Fibroblast of pulmonary artery (primary cell): ENCODE results near the gene DAB2.

Source experiments
- DNase-seq: peaks from one replicate; pipeline ENCODE4 v3.0.0-alpha.2; 2010; ENCODE audit warnings: low read depth
- H3K4me3 ChIP-seq: replicated peaks from 2 replicates; pipeline ENCODE4 v1.5.1; 2011; ENCODE audit warnings: low read depth, mild to moderate bottlenecking, control low read depth, low read length, moderate library complexity
- TF ChIP-seq, protein P1 (sequence below): IDR thresholded peaks from 2 replicates; pipeline ENCODE4 v1.5.1; 2011; ENCODE audit warnings: mild to moderate bottlenecking, control low read depth, low read length, inconsistent platforms; ENCODE audit errors: missing control alignments

The DAB2 gene

DNA sequence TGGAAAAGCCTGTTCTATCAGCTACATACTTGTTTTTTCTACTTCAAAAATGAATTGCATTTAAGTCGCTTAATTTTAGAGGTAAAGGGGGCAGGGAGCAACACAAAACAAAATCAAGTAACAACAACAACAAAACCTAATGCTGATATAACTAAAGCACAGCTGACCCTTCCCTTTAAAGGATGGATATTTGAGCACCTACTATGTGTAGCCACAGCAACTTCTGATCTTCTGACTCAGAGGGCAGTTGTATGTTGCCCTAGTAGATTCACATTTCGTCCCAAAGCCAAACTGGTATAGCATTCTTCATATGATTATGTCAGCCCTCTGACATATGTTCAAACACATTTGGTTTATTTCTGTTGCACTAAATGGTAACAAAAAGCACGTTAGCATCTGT lies 6.8 kb downstream of the DAB2 start:
- TF ChIP-seq, protein P1, sequence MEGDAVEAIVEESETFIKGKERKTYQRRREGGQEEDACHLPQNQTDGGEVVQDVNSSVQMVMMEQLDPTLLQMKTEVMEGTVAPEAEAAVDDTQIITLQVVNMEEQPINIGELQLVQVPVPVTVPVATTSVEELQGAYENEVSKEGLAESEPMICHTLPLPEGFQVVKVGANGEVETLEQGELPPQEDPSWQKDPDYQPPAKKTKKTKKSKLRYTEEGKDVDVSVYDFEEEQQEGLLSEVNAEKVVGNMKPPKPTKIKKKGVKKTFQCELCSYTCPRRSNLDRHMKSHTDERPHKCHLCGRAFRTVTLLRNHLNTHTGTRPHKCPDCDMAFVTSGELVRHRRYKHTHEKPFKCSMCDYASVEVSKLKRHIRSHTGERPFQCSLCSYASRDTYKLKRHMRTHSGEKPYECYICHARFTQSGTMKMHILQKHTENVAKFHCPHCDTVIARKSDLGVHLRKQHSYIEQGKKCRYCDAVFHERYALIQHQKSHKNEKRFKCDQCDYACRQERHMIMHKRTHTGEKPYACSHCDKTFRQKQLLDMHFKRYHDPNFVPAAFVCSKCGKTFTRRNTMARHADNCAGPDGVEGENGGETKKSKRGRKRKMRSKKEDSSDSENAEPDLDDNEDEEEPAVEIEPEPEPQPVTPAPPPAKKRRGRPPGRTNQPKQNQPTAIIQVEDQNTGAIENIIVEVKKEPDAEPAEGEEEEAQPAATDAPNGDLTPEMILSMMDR = no peak
- no peak overlapping the region for H3K4me3 ChIP-seq
- no peak for DNase-seq

DNA sequence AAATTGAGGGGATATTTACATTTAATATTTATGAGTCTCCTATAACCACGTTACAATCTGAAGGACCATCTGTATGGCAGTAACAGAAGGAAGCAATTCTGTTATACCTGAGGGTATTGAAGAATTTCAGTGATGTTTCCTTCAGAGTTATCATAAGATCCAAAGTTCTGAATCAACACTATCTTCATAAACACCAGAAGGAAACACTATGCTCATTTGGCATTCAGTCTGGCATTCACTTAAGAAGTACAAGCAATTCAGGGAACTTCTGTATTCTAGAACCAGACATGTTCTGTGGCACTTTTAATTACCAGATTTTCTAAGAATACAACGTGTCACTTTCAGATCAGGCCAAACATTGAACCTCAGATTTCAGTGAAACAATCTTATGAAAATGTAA lies 9.6 kb downstream of the DAB2 start:
- H3K4me3 ChIP-seq = no peak overlapping the region
- TF ChIP-seq, protein P1 = no peak
- no peak for DNase-seq

DNA sequence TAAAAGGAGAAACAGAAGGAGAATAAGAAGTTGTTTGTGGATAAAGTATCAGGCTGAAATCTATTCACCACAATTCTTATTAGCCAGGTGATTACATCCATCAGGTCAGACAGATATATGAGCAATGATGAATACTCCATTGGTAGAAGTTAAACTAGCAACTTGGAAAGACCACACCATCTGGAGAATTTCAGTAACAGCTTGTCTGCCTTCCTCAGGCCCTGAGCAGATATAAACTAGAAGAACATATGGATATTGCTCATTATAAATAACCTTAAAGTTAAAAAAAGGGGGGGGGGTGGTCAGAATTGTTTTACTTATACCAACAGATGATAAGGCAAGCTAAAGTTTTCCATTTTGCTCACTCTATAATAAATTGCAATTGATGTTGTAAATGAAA lies 10.4 kb downstream of the DAB2 start:
- DNase-seq = no peak
- TF ChIP-seq, protein P1 = no peak

DNA sequence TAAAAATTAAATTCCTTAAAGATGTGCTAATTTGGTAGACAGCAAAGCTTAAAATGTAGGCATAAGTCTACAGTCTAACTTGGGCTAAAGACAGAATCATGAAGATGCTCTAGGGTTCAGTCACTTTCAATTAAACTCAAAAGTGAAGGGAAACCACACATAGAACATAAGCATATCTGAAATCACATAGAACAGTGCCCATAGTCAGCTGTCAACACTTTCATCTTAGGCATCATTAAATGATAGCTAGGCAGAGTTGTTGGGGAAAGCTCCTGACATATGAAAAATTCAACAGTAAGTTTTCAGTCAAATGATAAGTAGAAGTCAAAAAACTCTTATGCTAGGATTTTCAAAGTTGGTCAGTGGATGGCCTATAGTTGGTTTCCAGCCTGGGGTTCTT lies 11.0 kb downstream of the DAB2 start:
- no peak overlapping the region for H3K4me3 ChIP-seq
- TF ChIP-seq, protein P1 = no peak
- DNase-seq = no peak

More for the DNA sequence above, 10.4 kb downstream of the DAB2 start:
- H3K4me3 ChIP-seq = no peak overlapping the region

DNA sequence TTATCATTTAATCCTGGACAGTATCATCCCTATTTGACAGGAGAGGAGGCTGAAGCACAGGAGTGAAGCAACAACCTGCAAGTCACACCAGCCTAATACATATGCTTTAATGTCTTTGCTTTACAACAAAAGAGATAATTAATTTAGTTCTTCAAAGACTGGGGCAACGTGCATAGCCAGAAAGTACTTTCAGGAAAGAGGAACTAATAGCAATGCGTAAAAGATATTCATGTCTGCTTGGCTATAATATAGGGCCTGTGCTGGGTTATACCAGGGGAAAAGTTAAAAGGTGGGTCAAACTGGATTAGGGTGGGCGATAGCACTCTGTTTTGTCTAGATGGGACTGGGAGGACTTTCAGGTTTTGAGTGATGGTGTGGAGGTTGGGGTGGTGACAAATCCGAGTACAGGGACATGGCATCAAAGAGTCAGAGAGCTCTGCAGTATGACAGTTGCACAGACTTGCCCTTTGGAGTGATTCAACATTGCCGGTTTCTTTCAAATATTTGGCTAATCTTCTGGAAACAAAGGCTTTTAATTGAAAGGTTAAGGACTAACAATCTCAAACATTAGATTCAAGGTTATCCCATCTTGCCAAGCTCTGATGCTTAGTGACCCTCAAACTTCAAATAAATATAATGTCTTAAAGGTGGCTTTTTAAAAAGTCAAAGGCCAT lies 11.9 kb downstream of the DAB2 start:
- no peak overlapping the region for H3K4me3 ChIP-seq
- DNase-seq = no peak
- TF ChIP-seq, protein P1 = no peak

DNA sequence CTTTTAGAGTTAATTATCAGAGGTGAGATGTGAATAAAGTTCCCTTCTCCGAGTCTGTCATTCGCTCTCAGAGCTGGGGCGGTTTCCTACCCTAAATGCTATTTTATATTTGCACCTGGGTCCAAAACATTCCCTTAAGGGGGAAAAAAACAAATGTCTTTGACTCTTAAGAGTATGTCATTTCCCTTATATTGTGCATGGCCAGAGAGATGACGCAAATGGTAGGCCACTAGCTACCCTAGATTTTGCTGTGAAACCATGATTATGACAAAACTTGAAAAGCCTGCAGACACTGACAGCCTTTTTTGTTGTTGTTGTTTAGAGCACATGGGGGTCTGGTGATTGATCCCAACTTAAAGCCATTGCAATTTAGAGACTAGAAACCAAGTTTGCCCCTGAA lies 12.8 kb downstream of the DAB2 start:
- TF ChIP-seq, protein P1 = no peak
- no peak for DNase-seq

DNA sequence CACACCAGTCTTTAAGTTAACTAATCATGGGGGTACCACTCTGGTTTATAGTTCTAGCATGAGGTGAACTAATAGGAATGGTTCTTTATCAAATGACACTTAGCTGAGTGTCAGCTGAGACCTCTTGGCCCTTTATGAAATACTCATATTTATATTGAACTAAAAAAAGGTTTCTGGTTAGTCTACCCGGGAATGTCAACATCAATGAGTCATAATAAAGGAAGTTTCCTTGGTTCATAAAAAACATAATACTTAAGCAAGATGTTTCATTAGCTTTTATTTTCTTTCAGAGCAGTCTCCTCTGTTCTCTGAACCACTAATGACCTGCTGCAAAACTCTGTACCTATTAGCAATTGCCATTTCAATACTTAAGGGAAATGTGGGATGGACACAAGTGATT lies 13.7 kb downstream of the DAB2 start:
- no peak overlapping the region for H3K4me3 ChIP-seq
- peak; percentile 79 for DNase-seq
- TF ChIP-seq, protein P1 = no peak

More for the DNA sequence above, 12.8 kb downstream of the DAB2 start:
- no peak overlapping the region for H3K4me3 ChIP-seq
